IPS DF 6.9 (cell line): Measurements from ENCODE around the gene C4BPA.

Experiments
- DNase-seq: peaks from one replicate; pipeline ENCODE4 v3.0.0-alpha.2; 2013; ENCODE audit warnings: low read depth, low spot score
- H3K27ac ChIP-seq: one replicate; pipeline ENCODE4 v1.5.1; 2013; ENCODE audit warnings: low read length, control low read depth
- H3K27me3 ChIP-seq: 2 replicates; pipeline ENCODE4 v1.6.1; 2013; ENCODE audit warnings: mild to moderate bottlenecking, low read length; ENCODE audit not compliant: control insufficient read depth, insufficient read depth
- H3K36me3 ChIP-seq: 2 replicates; pipeline ENCODE4 v1.6.1; 2013; ENCODE audit warnings: low read length; ENCODE audit not compliant: control insufficient read depth, insufficient read depth
- H3K4me1 ChIP-seq: 2 replicates; pipeline ENCODE4 v1.6.1; 2013; ENCODE audit warnings: low read length; ENCODE audit not compliant: control insufficient read depth, insufficient read depth
- H3K4me3 ChIP-seq: 2 replicates; pipeline ENCODE4 v1.5.1; 2013; ENCODE audit warnings: mild to moderate bottlenecking, low read length
- H3K9me3 ChIP-seq: 2 replicates; pipeline ENCODE4 v1.6.1; 2013; ENCODE audit warnings: low read length, inconsistent platforms; ENCODE audit not compliant: control insufficient read depth, insufficient read depth
- WGBS: extraction: QIAGEN DNeasy Blood & Tissue Kit; methylation state at CpG from one replicate; pipeline ENCODE4 v1.1.7; 2013; ENCODE audit warnings: mixed read lengths, missing lambda C conversion rate; ENCODE audit not compliant: insufficient read length, insufficient coverage; 5-methylcytosine and 5-hydroxymethylcytosine counted together

The C4BPA gene

DNA sequence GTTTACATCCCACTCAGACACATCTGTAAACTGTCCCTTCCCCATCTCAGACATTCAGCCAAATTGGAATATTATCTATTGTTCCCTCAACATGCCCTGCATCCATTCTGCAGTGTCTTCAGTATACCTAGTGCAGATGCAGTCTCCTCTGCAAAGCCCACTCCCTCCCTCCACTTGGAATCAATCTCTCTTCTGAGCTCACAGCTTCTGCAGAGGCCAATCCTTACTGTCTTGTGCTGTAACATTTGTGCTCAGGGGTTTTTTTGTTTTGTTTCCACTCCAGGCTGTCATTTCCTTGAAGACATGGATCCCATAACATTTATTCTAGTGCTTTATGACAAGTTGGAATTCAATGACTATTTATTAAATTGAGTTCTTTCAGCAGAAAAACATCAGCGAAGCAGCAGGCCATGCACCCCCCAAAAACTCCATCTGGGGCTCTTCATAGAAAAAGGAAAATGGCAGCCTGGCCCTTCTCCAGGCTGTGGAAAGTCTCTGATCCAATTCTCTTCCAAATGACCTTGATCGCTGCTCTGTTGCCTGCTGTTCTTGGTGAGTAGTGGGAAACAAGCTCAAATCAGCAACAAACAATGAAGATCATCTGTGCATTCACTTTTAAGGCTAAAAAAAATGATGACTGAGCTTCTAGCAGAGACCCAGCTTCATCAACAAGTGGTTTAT, 8.7 kb downstream of the C4BPA start:
- Histone ChIP-seq H3K4me3 (no peak overlapping the region), H3K27ac (no peak overlapping the region), H3K9me3 (no peaks in the 10 kb centered on the region), H3K4me1 (no peaks in the 10 kb centered on the region), H3K36me3 (no peaks in the 10 kb centered on the region), H3K27me3 (no peaks in the 10 kb centered on the region)
- DNase-seq, result no peak
- no CpG with 5 or more reads among the region's 2 CpGs for WGBS

DNA sequence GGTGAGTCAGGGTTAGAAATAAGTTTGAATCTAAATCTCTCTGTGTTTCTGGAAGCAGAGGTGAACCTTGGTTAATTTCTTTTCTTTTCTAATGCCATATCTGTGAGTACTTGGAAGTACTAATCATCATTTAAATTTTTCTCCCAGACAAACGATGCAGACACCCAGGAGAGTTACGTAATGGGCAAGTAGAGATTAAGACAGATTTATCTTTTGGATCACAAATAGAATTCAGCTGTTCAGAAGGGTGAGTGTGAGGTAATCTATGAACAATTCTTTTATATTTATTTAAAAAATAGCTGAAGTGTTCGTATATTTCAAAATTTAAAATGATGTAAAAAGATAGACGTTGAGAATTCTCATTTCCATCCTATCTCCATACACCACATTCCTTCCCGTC, 11.2 kb downstream of the C4BPA start:
- no peaks in the 10 kb centered on the region for H3K4me1 ChIP-seq
- WGBS, result 100% methylated on average over 1 of the region's 5 CpGs
- no peak overlapping the region for H3K27ac ChIP-seq
- no peaks in the 10 kb centered on the region for H3K27me3 ChIP-seq
- H3K4me3 ChIP-seq, result no peak overlapping the region
- H3K36me3 ChIP-seq, result no peaks in the 10 kb centered on the region
- no peak for DNase-seq
- no peaks in the 10 kb centered on the region for H3K9me3 ChIP-seq

DNA sequence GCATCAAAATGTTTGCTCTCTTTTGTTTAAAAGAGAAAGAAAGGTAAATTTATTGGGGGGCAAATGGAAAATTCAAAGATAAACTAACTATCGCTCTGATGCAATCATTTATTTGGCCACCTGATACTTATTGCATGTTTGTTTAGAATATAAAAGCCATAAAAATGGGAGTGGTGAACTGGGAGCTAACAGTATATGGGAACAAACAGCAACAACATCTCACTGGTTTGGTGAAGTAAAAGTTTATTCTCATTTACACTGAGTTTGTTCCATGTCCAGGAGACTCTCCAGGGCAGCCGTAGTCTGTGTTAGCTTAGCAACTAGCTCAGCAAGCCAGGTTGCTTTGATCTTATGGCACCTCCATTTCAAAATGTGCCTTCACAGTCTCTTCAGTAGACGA, 20.4 kb downstream of the C4BPA start:
- Histone ChIP-seq H3K27me3 (no peaks in the 10 kb centered on the region), H3K9me3 (no peaks in the 10 kb centered on the region), H3K4me1 (no peaks in the 10 kb centered on the region), H3K36me3 (no peaks in the 10 kb centered on the region), H3K4me3 (no peak overlapping the region), H3K27ac (no peak overlapping the region)
- no CpG with 5 or more reads among the region's 3 CpGs for WGBS
- DNase-seq, result no peak

DNA sequence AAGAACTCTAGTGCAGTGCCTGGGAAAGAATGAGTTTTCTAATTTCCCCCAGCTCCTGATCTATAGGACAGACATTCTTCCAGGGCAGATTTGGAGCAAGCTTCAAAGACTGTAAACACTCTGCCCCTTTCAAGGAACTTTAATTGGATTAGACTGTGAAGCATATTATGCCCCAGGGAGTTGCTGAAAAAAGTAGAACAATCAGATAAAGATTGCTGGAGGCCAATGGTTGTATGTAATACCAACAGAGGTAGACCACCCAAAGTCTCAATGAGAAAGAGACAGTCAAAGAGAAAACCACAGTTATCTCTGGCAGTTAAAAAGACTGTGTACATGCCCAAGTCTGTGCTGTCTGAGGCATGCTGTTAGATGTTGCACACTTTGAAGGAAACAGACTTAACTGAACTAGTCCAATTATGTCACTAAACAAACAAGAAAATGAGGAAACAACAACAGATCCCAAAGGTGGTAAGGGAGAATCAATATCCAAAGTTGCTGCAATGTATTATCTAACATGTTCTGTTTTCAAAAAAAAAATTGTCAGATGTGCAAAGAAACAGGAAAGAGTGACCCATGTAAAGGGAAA, 24.4 kb downstream of the C4BPA start:
- Histone ChIP-seq H3K4me1 (no peaks in the 10 kb centered on the region), H3K27ac (no peak overlapping the region), H3K9me3 (no peaks in the 10 kb centered on the region), H3K27me3 (no peaks in the 10 kb centered on the region), H3K36me3 (no peaks in the 10 kb centered on the region), H3K4me3 (no peak overlapping the region)
- DNase-seq, result no peak

DNA sequence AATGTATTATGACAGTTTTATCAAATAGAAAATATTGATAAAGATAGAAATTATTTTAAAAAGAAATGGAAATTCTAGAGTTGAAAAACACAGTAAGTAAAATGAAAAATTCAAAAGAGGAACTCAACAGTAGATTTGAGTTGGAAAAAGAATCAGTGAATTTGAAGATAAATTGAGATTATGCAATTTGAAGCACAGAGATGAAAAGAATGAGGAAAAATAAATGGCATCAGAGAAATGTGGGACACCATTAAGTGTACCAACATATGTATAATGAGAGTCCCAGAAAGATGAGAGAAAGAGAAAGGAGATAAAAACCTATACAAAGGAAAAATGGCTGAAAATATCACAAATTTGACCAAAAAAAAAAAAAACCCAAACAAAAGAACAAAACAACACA, 25.0 kb downstream of the C4BPA start:
- no peaks in the 10 kb centered on the region for H3K9me3 ChIP-seq
- H3K27ac ChIP-seq, result no peak overlapping the region
- no peaks in the 10 kb centered on the region for H3K4me1 ChIP-seq
- H3K4me3 ChIP-seq, result no peak overlapping the region
- no peak for DNase-seq
- no peaks in the 10 kb centered on the region for H3K36me3 ChIP-seq
- no peaks in the 10 kb centered on the region for H3K27me3 ChIP-seq

DNA sequence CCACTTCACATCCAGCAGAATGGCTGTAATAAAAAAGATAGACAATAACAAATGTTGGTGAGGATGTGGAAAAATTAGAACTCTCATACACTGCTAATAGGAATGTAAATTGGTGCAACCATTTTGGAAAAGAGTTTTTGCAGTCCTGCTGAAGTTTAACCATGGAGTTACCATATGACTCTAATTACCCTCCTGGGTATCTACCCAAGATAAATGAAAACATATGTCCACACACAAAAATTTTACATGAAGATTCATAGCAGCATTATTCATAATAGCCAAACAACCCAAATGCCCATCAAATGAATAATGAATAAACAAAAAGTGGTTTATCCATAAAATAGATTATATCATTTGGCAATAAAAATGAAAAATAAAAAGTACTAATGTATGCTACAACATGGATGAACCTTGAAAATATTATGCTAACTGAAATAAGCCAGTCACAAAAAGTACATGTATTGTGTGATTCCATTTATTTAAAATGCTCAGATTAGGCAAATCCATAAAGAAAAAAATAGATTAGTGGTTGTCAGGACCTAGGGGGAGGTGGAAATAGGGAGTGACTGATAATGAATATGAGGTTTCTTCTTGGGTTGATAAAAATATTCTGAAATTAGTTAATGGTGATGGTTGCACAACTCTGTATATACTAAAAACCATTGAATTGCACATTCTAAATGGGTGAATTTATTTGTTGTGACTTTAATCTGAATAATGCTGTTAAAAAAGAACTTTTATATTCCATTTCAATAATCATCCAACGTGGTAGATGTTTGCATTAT, 26.4 kb downstream of the C4BPA start:
- H3K4me1 ChIP-seq, result no peaks in the 10 kb centered on the region
- H3K27me3 ChIP-seq, result no peaks in the 10 kb centered on the region
- no CpG with 5 or more reads among the region's 1 CpG for WGBS
- H3K9me3 ChIP-seq, result no peaks in the 10 kb centered on the region
- H3K4me3 ChIP-seq, result no peak overlapping the region
- no peak for DNase-seq
- H3K36me3 ChIP-seq, result no peaks in the 10 kb centered on the region
- H3K27ac ChIP-seq, result no peak overlapping the region

DNA sequence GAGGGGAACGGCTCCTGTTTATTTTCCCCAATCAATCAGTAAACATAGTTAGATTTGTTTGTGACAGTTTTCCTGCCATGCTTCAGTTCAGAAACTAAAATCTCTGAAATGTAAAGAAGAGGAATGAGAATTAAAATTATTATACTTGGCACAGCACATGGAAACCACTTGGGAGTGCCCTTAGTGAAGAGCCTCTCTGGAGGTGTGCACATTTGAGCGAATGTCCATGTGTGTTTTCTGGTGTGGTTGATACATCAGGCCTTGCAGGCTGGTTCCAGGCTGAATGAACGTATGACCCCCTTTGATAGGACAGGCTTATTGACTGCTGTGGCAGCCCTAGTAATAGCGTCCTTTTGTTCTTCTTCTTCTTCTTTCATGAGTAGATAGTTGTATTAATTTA, 27.1 kb downstream of the C4BPA start:
- no peaks in the 10 kb centered on the region for H3K36me3 ChIP-seq
- H3K9me3 ChIP-seq, result no peaks in the 10 kb centered on the region
- H3K4me1 ChIP-seq, result no peaks in the 10 kb centered on the region
- H3K27me3 ChIP-seq, result no peaks in the 10 kb centered on the region
- H3K4me3 ChIP-seq, result no peak overlapping the region
- no peak for DNase-seq
- H3K27ac ChIP-seq, result no peak overlapping the region
- no CpG with 5 or more reads among the region's 4 CpGs for WGBS

DNA sequence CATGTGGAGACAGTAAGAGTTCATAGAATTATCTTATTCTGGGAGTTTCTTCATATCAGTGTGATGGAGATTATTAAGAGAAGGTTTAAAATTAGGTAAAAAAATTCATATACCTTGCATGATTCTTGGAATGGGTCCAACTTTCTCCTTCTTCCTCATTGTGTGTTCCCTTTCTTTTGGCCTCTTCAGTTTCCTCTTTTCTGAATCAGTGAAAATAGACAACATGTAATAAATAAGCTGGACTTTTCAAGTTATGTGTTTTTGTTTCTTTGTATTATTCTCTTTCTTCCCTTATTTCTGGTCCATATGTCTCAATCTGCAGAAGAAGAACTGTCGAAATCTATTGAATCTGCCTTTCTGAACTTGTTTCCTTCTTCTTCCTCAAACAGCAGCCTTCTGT, 30.5 kb downstream of the C4BPA start:
- WGBS, result no CpG with 5 or more reads among the region's 1 CpG

DNA sequence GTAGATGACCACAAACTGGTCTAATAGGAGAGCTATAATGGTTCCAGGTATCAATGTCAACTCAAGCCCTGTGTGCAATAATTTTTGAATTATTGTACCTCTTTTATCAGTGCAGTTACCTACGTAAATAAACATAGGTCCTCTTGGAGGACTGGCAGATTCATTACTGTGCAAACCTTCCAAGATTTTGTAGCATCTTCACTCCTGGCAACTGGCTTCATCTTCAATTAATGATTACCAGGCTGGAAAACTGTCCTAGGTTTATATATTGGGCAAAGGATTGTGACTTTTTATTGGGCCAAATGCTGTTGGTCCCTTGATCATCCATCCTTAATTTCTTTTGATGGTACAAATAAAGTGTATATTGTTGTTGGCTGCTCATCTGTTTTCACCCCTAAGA, 35.6 kb downstream of the C4BPA start:
- Histone ChIP-seq H3K27ac (no peak overlapping the region), H3K36me3 (no peaks in the 10 kb centered on the region), H3K4me1 (no peaks in the 10 kb centered on the region), H3K9me3 (no peaks in the 10 kb centered on the region), H3K4me3 (no peak overlapping the region), H3K27me3 (no peaks in the 10 kb centered on the region)
- no peak for DNase-seq
- no CpG with 5 or more reads among the region's 1 CpG for WGBS

More for the DNA sequence above, 30.5 kb downstream of the C4BPA start:
- H3K36me3 ChIP-seq, result no peaks in the 10 kb centered on the region
- no peak overlapping the region for H3K27ac ChIP-seq
- no peak for DNase-seq
- H3K4me3 ChIP-seq, result no peak overlapping the region
- no peaks in the 10 kb centered on the region for H3K4me1 ChIP-seq
- no peaks in the 10 kb centered on the region for H3K27me3 ChIP-seq
- no peaks in the 10 kb centered on the region for H3K9me3 ChIP-seq

DNA sequence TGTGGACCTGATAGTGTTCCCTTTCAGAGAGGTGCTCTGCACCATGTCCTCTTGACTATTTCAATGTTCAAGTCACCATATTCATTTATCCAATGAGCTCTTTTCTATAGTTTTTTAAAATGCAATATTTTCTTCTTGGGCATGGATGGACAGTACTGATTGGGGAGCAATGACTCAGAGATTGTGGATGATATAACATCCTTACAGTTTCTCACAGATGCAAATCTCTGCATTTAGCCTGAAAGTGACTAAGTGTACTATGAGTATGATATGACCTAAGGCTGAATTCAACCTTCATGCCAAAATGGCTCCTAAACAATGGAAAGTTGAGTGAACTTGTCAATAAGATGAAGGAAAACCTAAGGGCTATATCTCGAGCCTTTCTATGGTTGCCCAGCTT, 36.5 kb downstream of the C4BPA start:
- Histone ChIP-seq H3K4me3 (no peak overlapping the region), H3K36me3 (no peaks in the 10 kb centered on the region), H3K27ac (no peak overlapping the region), H3K9me3 (no peaks in the 10 kb centered on the region), H3K27me3 (no peaks in the 10 kb centered on the region), H3K4me1 (no peaks in the 10 kb centered on the region)
- DNase-seq, result no peak
- WGBS, result no CpG with 5 or more reads among the region's 1 CpG
